H9 (cell line): Measurements from ENCODE around the gene DACT3. TPM values are rescaled to one million over a fixed set of nuclear protein-coding genes. Genes with fewer than 3 reads are reported as not detected.

Experiments used
- DNase-seq: peaks from one replicate; pipeline ENCODE4 v3.0.0-alpha.2; 2017
- H2AFZ ChIP-seq: one replicate; pipeline ENCODE4 v1.6.1; 2013; ENCODE audit warnings: mild to moderate bottlenecking, low read length, control low read depth, moderate library complexity
- H2AK5ac ChIP-seq: 2 replicates; pipeline ENCODE4 v1.6.1; 2013; ENCODE audit warnings: low read length, control low read depth, mixed read lengths; ENCODE audit not compliant: insufficient read length
- H2BK120ac ChIP-seq: one replicate; pipeline ENCODE4 v1.6.1; 2013; ENCODE audit warnings: low read depth, mild to moderate bottlenecking, low read length, control low read depth, inconsistent platforms; ENCODE audit not compliant: poor library complexity, severe bottlenecking
- H2BK12ac ChIP-seq: 2 replicates; pipeline ENCODE4 v1.6.1; 2013; ENCODE audit warnings: low read length, control low read depth, mixed read lengths, low read depth; ENCODE audit not compliant: insufficient read length
- H2BK15ac ChIP-seq: 2 replicates; pipeline ENCODE4 v1.6.1; 2013; ENCODE audit warnings: low read depth, low read length, control low read depth
- H2BK20ac ChIP-seq: one replicate; pipeline ENCODE4 v1.6.1; 2013; ENCODE audit warnings: low read depth, mild to moderate bottlenecking, low read length, control low read depth, inconsistent platforms; ENCODE audit not compliant: poor library complexity, severe bottlenecking
- H2BK5ac ChIP-seq: 2 replicates; pipeline ENCODE4 v1.6.1; 2013; ENCODE audit warnings: low read length, control low read depth, mixed read lengths; ENCODE audit not compliant: insufficient read length
- H3K14ac ChIP-seq: 2 replicates; pipeline ENCODE4 v1.6.1; 2013; ENCODE audit warnings: low read length, control low read depth; ENCODE audit not compliant: insufficient read depth
- H3K18ac ChIP-seq: 2 replicates; pipeline ENCODE4 v1.6.1; 2013; ENCODE audit warnings: low read depth, mild to moderate bottlenecking, mixed read lengths, low read length, control low read depth; ENCODE audit not compliant: insufficient read length
- H3K23ac ChIP-seq: 2 replicates; pipeline ENCODE4 v1.6.1; 2013; ENCODE audit warnings: low read length, control low read depth, mixed read lengths, low read depth; ENCODE audit not compliant: insufficient read length
- H3K23me2 ChIP-seq: 2 replicates; pipeline ENCODE4 v1.6.1; 2013; ENCODE audit warnings: low read depth, mild to moderate bottlenecking, mixed read lengths, low read length, control low read depth; ENCODE audit not compliant: insufficient read length, poor library complexity, severe bottlenecking
- H3K27ac ChIP-seq: 2 replicates; pipeline ENCODE4 v1.5.1; 2013; ENCODE audit warnings: low read length, control low read depth, mixed read lengths, low read depth; ENCODE audit not compliant: insufficient read length
- H3K27me3 ChIP-seq: 2 replicates; pipeline ENCODE4 v1.6.1; 2013; ENCODE audit warnings: low read length, control low read depth, inconsistent platforms; ENCODE audit not compliant: insufficient read depth
- H3K4ac ChIP-seq: 2 replicates; pipeline ENCODE4 v1.6.1; 2013; ENCODE audit warnings: low read depth, mild to moderate bottlenecking, control low read depth, inconsistent platforms, low read length, moderate library complexity
- H3K4me1 ChIP-seq: 2 replicates; pipeline ENCODE4 v1.6.1; 2013; ENCODE audit warnings: low read length, control low read depth, inconsistent platforms; ENCODE audit not compliant: insufficient read depth
- H3K4me2 ChIP-seq: 2 replicates; pipeline ENCODE4 v1.6.1; 2013; ENCODE audit warnings: low read length, control low read depth, mixed read lengths; ENCODE audit not compliant: insufficient read length, insufficient read depth
- H3K56ac ChIP-seq: 2 replicates; pipeline ENCODE4 v1.6.1; 2013; ENCODE audit warnings: low read depth, mild to moderate bottlenecking, mixed read lengths, low read length, control low read depth; ENCODE audit not compliant: insufficient read length
- H3K79me1 ChIP-seq: 2 replicates; pipeline ENCODE4 v1.6.1; 2013; ENCODE audit warnings: low read depth, mild to moderate bottlenecking, moderate library complexity, low read length, control low read depth, inconsistent platforms; ENCODE audit not compliant: insufficient read depth, poor library complexity, severe bottlenecking
- H3K79me2 ChIP-seq: 2 replicates; pipeline ENCODE4 v1.6.1; 2013; ENCODE audit warnings: low read length, control low read depth, inconsistent platforms; ENCODE audit not compliant: insufficient read depth
- H3K9ac ChIP-seq: 2 replicates; pipeline ENCODE4 v1.6.1; 2013; ENCODE audit warnings: low read length, control low read depth, mixed read lengths; ENCODE audit not compliant: insufficient read length; ENCODE audit errors: extremely low read depth
- H3K9me3 ChIP-seq: one replicate; pipeline ENCODE4 v1.6.1; 2013; ENCODE audit warnings: low read depth, low read length, inconsistent platforms; ENCODE audit not compliant: control insufficient read depth
- H3T11ph ChIP-seq: one replicate; pipeline ENCODE4 v1.6.1; 2013; ENCODE audit warnings: mild to moderate bottlenecking, low read length, control low read depth, inconsistent platforms
- H4K20me1 ChIP-seq: one replicate; pipeline ENCODE4 v1.6.1; 2013; ENCODE audit not compliant: control insufficient read depth, insufficient read length, insufficient read depth
- H4K5ac ChIP-seq: 2 replicates; pipeline ENCODE4 v1.6.1; 2013; ENCODE audit warnings: low read depth, mild to moderate bottlenecking, mixed read lengths, low read length, control low read depth; ENCODE audit not compliant: insufficient read length
- H4K8ac ChIP-seq: replicated peaks from 2 replicates; pipeline ENCODE4 v1.6.1; 2013; ENCODE audit warnings: low read length, control low read depth, mixed read lengths, low read depth; ENCODE audit not compliant: insufficient read length
- H4K91ac ChIP-seq: 2 replicates; pipeline ENCODE4 v1.6.1; 2013; ENCODE audit warnings: low read depth, mild to moderate bottlenecking, moderate library complexity, mixed read lengths, low read length, control low read depth; ENCODE audit not compliant: insufficient read length
- H3K27ac Mint-ChIP-seq, 3 experiments: 2 replicates in 2 of 3; 3 replicates in 1 of 3; pipeline ENCODE4 v1.8.0; 2020 to 2021; ENCODE audit warnings: mixed read lengths in 3 of 3, mild to moderate bottlenecking in 1 of 3, moderate library complexity in 1 of 3
- H3K27me3 Mint-ChIP-seq: 2 replicates; pipeline ENCODE4 v1.8.0; 2021; ENCODE audit warnings: low read depth, mild to moderate bottlenecking, moderate library complexity, mixed read lengths
- H3K36me3 Mint-ChIP-seq, 3 experiments: 2 replicates in 2 of 3; 3 replicates in 1 of 3; pipeline ENCODE4 v1.8.0; 2020 to 2021; ENCODE audit warnings: low read depth in 3 of 3, mixed read lengths in 3 of 3; ENCODE audit not compliant: insufficient read depth in 1 of 3
- H3K4me1 Mint-ChIP-seq, 2 experiments: 2 replicates each; pipeline ENCODE4 v1.8.0; 2020; ENCODE audit warnings: mixed read lengths in 2 of 2
- H3K4me3 Mint-ChIP-seq, 2 experiments: 2 replicates in 1 of 2; 3 replicates in 1 of 2; pipeline ENCODE4 v1.8.0; 2020 to 2021; ENCODE audit warnings: mild to moderate bottlenecking in 2 of 2, mixed read lengths in 2 of 2, moderate library complexity in 1 of 2
- H3K9me3 Mint-ChIP-seq, 2 experiments: 2 replicates in 1 of 2; 3 replicates in 1 of 2; pipeline ENCODE4 v1.8.0; 2020; ENCODE audit warnings: mild to moderate bottlenecking in 2 of 2, mixed read lengths in 2 of 2, moderate library complexity in 1 of 2
- WGBS: extraction: QIAGEN DNeasy Blood & Tissue Kit; methylation state at CpG from one replicate; pipeline ENCODE4 v1.1.7; 2013; ENCODE audit warnings: missing lambda C conversion rate, low lambda C conversion rate, mixed read lengths; ENCODE audit not compliant: insufficient read length; ENCODE audit errors: extremely low coverage; 5-methylcytosine and 5-hydroxymethylcytosine counted together
- total RNA-seq: library from RNA; stranded (reverse); gene quantifications from 2 replicates; pipeline ENCODE4 v1.2.1, GENCODE V29; 2021
- TF ChIP-seq, protein P1 (sequence below): fragments of 200-600 bp; sonication (generic); conservative IDR thresholded peaks from 3 replicates; pipeline ENCODE4 v1.8.0; 2021; ENCODE audit warnings: antibody characterized with exemption, mild to moderate bottlenecking

The DACT3 gene
- total RNA-seq, 1 experiment from 2014 or later, result 0.87 TPM

DNA sequence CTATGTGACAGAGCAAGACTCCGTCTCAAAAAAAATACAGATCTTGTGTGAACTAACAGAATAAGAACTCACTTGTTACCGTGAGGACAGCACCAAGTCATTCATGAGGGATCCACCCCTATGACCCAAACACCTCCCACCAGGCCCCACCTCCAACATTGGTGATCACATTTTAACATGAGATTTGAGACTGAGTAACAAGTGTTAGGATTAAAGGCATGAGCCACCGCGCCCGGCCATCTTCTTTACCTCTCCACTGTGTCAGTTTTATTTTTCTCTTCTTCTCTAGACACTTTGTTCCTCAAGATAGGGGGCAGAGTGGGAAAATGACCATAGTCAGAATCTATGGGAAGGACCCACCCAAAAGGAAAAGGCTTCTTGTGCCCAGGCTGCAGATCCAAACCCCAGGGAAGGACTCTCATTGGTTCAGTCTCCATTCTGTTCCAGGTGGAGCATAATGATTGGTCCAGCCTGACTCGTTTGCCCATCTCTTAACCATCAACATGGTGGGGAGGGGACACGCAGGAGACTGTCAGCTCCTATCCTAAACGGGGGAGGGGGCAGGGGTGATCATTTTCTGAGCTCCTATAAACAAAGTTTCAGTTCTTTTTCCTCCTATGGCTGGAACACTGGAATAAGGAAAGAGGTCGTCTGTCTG, 61.1 kb downstream of the DACT3 start:
- Histone ChIP-seq H3K27ac (no peak overlapping the region), H3K18ac (no peak overlapping the region), H3K79me2 (peaks cover 5% of the 10 kb centered on the region; the same call in 1 of the 2 replicates), H3K27me3 (no peaks in the 10 kb centered on the region), H2BK15ac (no peak overlapping the region), H2AFZ (no peak overlapping the region), H3K23me2 (peaks cover 12% of the 10 kb centered on the region), H3K56ac (no peak overlapping the region), H2BK120ac (no peak overlapping the region), H3K9me3 (no peaks in the 10 kb centered on the region), H3T11ph (no peak overlapping the region), H2AK5ac (no peak overlapping the region), H4K8ac (no peak overlapping the region), H3K4me2 (peak overlapping the region; percentile 26), H3K9ac (no peak overlapping the region), H3K79me1 (peaks cover 5% of the 10 kb centered on the region), H3K14ac (no peak overlapping the region), H4K5ac (no peak overlapping the region), H2BK20ac (no peak overlapping the region), H3K4ac (no peak overlapping the region), H4K91ac (no peak overlapping the region), H3K23ac (no peak overlapping the region), H3K4me1 (no peaks in the 10 kb centered on the region), H4K20me1 (no peaks in the 10 kb centered on the region), H2BK12ac (no peak overlapping the region), H2BK5ac (no peak overlapping the region)
- no CpG with 5 or more reads among the region's 9 CpGs for WGBS
- H3K4me3 Mint-ChIP-seq, result peak overlapping the region; percentile 94 to 98
- TF ChIP-seq, protein P1, sequence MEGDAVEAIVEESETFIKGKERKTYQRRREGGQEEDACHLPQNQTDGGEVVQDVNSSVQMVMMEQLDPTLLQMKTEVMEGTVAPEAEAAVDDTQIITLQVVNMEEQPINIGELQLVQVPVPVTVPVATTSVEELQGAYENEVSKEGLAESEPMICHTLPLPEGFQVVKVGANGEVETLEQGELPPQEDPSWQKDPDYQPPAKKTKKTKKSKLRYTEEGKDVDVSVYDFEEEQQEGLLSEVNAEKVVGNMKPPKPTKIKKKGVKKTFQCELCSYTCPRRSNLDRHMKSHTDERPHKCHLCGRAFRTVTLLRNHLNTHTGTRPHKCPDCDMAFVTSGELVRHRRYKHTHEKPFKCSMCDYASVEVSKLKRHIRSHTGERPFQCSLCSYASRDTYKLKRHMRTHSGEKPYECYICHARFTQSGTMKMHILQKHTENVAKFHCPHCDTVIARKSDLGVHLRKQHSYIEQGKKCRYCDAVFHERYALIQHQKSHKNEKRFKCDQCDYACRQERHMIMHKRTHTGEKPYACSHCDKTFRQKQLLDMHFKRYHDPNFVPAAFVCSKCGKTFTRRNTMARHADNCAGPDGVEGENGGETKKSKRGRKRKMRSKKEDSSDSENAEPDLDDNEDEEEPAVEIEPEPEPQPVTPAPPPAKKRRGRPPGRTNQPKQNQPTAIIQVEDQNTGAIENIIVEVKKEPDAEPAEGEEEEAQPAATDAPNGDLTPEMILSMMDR, result no peak
- peak overlapping the region in 2 of 3 experiments; percentile 100; a peak in 4 of 7 replicates for H3K27ac Mint-ChIP-seq
- peaks cover 0 to 4% (median 4%) of the 10 kb centered on the region in 3 experiments; a peak in 1 of 7 replicates for H3K36me3 Mint-ChIP-seq
- peak; percentile 67 for DNase-seq
- H3K4me1 Mint-ChIP-seq, result peaks cover 19 to 28% of the 10 kb centered on the region in 2 experiments
- H3K9me3 Mint-ChIP-seq, result peaks cover 3 to 9% of the 10 kb centered on the region in 2 experiments; a peak in 3 of 5 replicates
- peaks cover 5% of the 10 kb centered on the region; the same call in 1 of the 2 replicates for H3K27me3 Mint-ChIP-seq
